CD4-positive, alpha-beta T cell (primary cell): Measurements from ENCODE around the gene TMEM131. TPM values are rescaled to one million over a fixed set of nuclear protein-coding genes. Genes with fewer than 3 reads are reported as not detected.

Experiments
- ATAC-seq: fragments of 200-7000 bp; cut with Tn5 transposase; one replicate; pipeline ENCODE4 v1.10.0; 2022; ENCODE audit warnings: mild to moderate bottlenecking; ENCODE audit not compliant: poor library complexity
- CTCF ChIA-PET: fragments of 350-600 bp; sonication (Branson Sonifier 250); formaldehyde crosslinking; loops from one replicate; lab custom pipeline; 2021; ENCODE audit warnings: antibody characterized with exemption, inconsistent platforms; lab: Charles Lee
- POLR2A ChIA-PET: fragments of 350-600 bp; sonication (Branson Sonifier 250); formaldehyde crosslinking; loops from one replicate; lab custom pipeline; 2021; ENCODE audit warnings: antibody characterized with exemption, inconsistent platforms; lab: Charles Lee
- DNase-seq, 14 experiments: peaks; one replicate each; pipeline ENCODE4 v3.0.0-alpha.2; 2013 to 2020; ENCODE audit warnings: mixed read lengths in 2 of 14
- H3K27ac ChIP-seq, 2 donors: one replicate each; pipeline versions ENCODE4 v1.5.1 to v1.7.0; 2013; ENCODE audit warnings: low read length in 2 of 2, low read depth in 1 of 2, mild to moderate bottlenecking in 1 of 2
- H3K27me3 ChIP-seq, 2 experiments: 1 replicate in 1 of 2; 2 replicates in 1 of 2; pipeline versions ENCODE4 v1.6.1 to v1.7.0; 2013; ENCODE audit warnings: low read length in 2 of 2, control low read depth in 1 of 2, mild to moderate bottlenecking in 1 of 2, moderate library complexity in 1 of 2; ENCODE audit not compliant: insufficient read depth in 2 of 2, control insufficient read depth in 1 of 2
- H3K36me3 ChIP-seq: one replicate; pipeline ENCODE4 v1.6.1; 2013; ENCODE audit warnings: low read length, control low read depth; ENCODE audit not compliant: insufficient read depth
- H3K4me1 ChIP-seq: one replicate; pipeline ENCODE4 v1.6.1; 2013; ENCODE audit warnings: low read length, control low read depth; ENCODE audit not compliant: insufficient read depth
- H3K4me3 ChIP-seq: one replicate; pipeline ENCODE4 v1.5.1; 2013; ENCODE audit warnings: mild to moderate bottlenecking, low read length, moderate library complexity
- H3K9me3 ChIP-seq, 2 experiments: 1 replicate in 1 of 2; 2 replicates in 1 of 2; pipeline versions ENCODE4 v1.6.1 to v1.7.0; 2013; ENCODE audit warnings: low read length in 2 of 2, mild to moderate bottlenecking in 2 of 2, control low read depth in 1 of 2, moderate library complexity in 1 of 2; ENCODE audit not compliant: control insufficient read depth in 1 of 2, insufficient read depth in 1 of 2
- H3K27ac Mint-ChIP-seq: one replicate; pipeline ENCODE4 v1.8.0; 2020; ENCODE audit warnings: mixed read lengths
- H3K27me3 Mint-ChIP-seq: one replicate; pipeline ENCODE4 v1.8.0; 2021; ENCODE audit warnings: mixed read lengths
- H3K36me3 Mint-ChIP-seq: one replicate; pipeline ENCODE4 v1.8.0; 2021; ENCODE audit warnings: low read depth, mixed read lengths
- H3K4me1 Mint-ChIP-seq: one replicate; pipeline ENCODE4 v1.8.0; 2021; ENCODE audit warnings: low read depth, mixed read lengths
- H3K4me3 Mint-ChIP-seq: one replicate; pipeline ENCODE4 v1.8.0; 2020; ENCODE audit warnings: mild to moderate bottlenecking, mixed read lengths
- H3K9me3 Mint-ChIP-seq: one replicate; pipeline ENCODE4 v1.8.0; 2020; ENCODE audit warnings: mixed read lengths
- intact Hi-C, 2 experiments: fragments of 100-400 bp; cut with DNase I in 1 of 2; cut with micrococcal nuclease in 1 of 2; formaldehyde crosslinking; loops; one replicate each; pipeline versions ENCODE4 v1.15.1 to v1.9.0; 2023 to 2025; cut with DNase I, micrococcal nuclease
- total RNA-seq, 174 experiments: library from RNA in 2 of 174; stranded (reverse) in 2 of 174; gene quantifications; one replicate each; pipeline ENCODE4 v1.2.3 and lab custom pipeline; 2021 to 2026
- TF ChIP-seq, protein P1 (sequence below): fragments of 200-600 bp; IDR thresholded peaks from one replicate; pipeline ENCODE4 v1.8.0; 2022; ENCODE audit warnings: antibody characterized with exemption, mild to moderate bottlenecking

The TMEM131 gene
- total RNA-seq, 2 experiments from 2014 or later, result 29.2 to 33.6 TPM

DNA sequence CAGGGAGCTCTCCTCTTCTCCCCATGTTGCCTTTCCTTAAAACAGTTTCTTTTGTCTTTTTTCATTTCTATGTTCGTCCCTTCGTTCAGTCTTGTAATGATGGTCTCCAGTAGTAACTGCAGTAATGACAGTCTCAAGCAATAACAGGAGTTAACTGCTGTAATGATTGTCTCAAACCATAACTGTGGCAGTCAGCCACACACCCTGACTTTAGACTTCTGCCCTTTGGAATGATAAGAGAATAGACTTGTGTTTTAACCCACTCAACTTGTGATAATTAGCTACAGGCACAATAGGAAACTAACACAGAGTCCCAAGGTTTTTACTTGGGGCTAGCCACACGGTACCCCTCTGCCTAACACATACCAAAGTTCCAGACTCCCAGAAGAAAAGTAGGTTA is 12.1 kb downstream of the TMEM131 start:
- H3K4me1 ChIP-seq, result no peaks in the 10 kb centered on the region
- H3K27ac ChIP-seq, result no peak overlapping the region
- Mint-ChIP-seq H3K9me3 (peaks cover 9% of the 10 kb centered on the region), H3K27me3 (no peaks in the 10 kb centered on the region), H3K4me3 (no peak overlapping the region), H3K27ac (no peak overlapping the region), H3K4me1 (peaks cover 73% of the 10 kb centered on the region), H3K36me3 (peaks cover 34% of the 10 kb centered on the region)
- H3K27me3 ChIP-seq, result no peaks in the 10 kb centered on the region
- peaks cover 7% of the 10 kb centered on the region for H3K36me3 ChIP-seq
- CTCF ChIA-PET, result no interaction called here
- H3K9me3 ChIP-seq, result no peaks in the 10 kb centered on the region
- POLR2A ChIA-PET, result no interaction called here
- TF ChIP-seq, protein P1, sequence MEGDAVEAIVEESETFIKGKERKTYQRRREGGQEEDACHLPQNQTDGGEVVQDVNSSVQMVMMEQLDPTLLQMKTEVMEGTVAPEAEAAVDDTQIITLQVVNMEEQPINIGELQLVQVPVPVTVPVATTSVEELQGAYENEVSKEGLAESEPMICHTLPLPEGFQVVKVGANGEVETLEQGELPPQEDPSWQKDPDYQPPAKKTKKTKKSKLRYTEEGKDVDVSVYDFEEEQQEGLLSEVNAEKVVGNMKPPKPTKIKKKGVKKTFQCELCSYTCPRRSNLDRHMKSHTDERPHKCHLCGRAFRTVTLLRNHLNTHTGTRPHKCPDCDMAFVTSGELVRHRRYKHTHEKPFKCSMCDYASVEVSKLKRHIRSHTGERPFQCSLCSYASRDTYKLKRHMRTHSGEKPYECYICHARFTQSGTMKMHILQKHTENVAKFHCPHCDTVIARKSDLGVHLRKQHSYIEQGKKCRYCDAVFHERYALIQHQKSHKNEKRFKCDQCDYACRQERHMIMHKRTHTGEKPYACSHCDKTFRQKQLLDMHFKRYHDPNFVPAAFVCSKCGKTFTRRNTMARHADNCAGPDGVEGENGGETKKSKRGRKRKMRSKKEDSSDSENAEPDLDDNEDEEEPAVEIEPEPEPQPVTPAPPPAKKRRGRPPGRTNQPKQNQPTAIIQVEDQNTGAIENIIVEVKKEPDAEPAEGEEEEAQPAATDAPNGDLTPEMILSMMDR, result no peak
- ATAC-seq, result no peak
- H3K4me3 ChIP-seq, result no peak overlapping the region
- intact Hi-C loops, result no loop called here
- DNase-seq, result no peak

DNA sequence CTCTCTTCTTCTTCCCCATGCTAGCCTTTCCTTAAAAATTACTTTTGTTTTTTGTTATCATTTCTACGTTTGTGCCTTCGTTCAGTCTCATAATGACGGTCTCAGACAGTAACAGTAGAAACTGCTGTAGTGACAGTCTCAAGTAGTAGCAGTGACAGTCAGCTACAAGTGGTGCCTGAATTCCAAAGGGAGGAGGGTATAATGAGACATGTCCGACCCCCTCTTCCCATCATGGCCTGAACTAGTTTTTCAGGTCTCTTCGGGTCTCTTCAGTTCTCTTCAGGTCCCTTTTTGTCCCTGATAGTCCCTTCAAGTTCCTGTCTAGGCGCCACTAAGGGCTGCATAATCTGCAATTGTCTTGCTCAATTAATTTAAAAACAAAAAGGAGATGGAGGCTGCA is 12.6 kb downstream of the TMEM131 start:
- H3K9me3 Mint-ChIP-seq, result peaks cover 7% of the 10 kb centered on the region
- Histone ChIP-seq H3K27me3 (no peaks in the 10 kb centered on the region), H3K36me3 (peaks cover 7% of the 10 kb centered on the region), H3K27ac (no peak overlapping the region), H3K4me3 (no peak overlapping the region), H3K9me3 (no peaks in the 10 kb centered on the region), H3K4me1 (no peaks in the 10 kb centered on the region)
- ATAC-seq, result no peak
- H3K27ac Mint-ChIP-seq, result no peak overlapping the region
- no peaks in the 10 kb centered on the region for H3K27me3 Mint-ChIP-seq
- CTCF ChIA-PET, result no interaction called here
- POLR2A ChIA-PET, result no interaction called here
- intact Hi-C loops, result no loop called here
- no peak overlapping the region for H3K4me3 Mint-ChIP-seq
- TF ChIP-seq, protein P1, result no peak
- H3K36me3 Mint-ChIP-seq, result peaks cover 39% of the 10 kb centered on the region
- DNase-seq, result no peak
- H3K4me1 Mint-ChIP-seq, result peaks cover 73% of the 10 kb centered on the region

GRCh38 chr2:97982621-97983020 is 13.1 kb downstream of the TMEM131 start:
- no peak for ATAC-seq
- no peak for DNase-seq
- Histone ChIP-seq H3K4me1 (no peaks in the 10 kb centered on the region), H3K4me3 (no peak overlapping the region), H3K36me3 (peaks cover 7% of the 10 kb centered on the region), H3K27me3 (no peaks in the 10 kb centered on the region), H3K27ac (no peak overlapping the region), H3K9me3 (no peaks in the 10 kb centered on the region)
- H3K4me1 Mint-ChIP-seq, result peaks cover 69% of the 10 kb centered on the region
- no peak overlapping the region for H3K4me3 Mint-ChIP-seq
- TF ChIP-seq, protein P1, result no peak
- CTCF ChIA-PET, result no interaction called here
- intact Hi-C loops, result no loop called here
- POLR2A ChIA-PET, result no interaction called here
- peaks cover 41% of the 10 kb centered on the region for H3K36me3 Mint-ChIP-seq
- H3K27ac Mint-ChIP-seq, result no peak overlapping the region
- H3K9me3 Mint-ChIP-seq, result peaks cover 7% of the 10 kb centered on the region
- H3K27me3 Mint-ChIP-seq, result no peaks in the 10 kb centered on the region
